ENCODE measurements around the gene IFT172. TPM values are rescaled to one million over a fixed set of nuclear protein-coding genes. Genes with fewer than 3 reads are reported as not detected.

The IFT172 gene
- total and polyA plus RNA-seq, 2 experiments from 2014 or later: 8.6 to 9.9 TPM

DNA sequence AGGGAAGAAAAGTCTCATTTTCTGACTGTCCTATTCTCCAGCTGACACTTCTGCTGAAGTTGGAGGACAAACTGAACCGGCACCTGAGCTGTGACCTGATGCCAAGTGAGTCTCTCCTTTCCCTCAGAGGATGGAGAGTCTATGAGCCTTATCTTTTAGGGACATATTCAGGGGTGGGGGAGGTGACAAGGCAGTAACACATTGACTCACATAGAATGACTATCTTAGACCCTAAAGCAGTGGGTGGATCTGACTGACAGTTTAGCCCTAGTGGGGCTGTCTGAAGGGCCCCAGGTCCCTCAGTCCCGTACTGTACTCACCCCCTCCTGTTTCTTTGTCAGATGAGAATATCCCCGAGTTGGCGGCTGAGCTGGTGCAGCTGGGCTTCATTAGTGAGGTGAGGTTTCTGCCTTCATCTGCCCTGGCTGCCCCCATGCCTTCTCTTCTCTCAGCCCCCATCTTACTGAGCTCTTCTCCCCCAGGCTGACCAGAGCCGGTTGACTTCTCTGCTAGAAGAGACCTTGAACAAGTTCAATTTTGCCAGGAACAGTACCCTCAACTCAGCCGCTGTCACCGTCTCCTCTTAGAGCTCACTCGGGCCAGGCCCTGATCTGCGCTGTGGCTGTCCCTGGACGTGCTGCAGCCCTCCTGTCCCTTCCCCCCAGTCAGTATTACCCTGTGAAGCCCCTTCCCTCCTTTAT, 48.2 kb downstream of the IFT172 start:
- Histone ChIP-seq H3K4me3 (no peak overlapping the region), H3K9ac (no peak overlapping the region), H3F3A (ENCODE audit: insufficient read depth) (peaks cover 23% of the 10 kb centered on the region), H3K79me2 (ENCODE audit: insufficient read depth) (no peaks in the 10 kb centered on the region), H3K9me3 (ENCODE audit: low read depth) (no peaks in the 10 kb centered on the region), H3K27ac (no peak overlapping the region), H3K9me2 (ENCODE audit: insufficient read depth) (no peaks in the 10 kb centered on the region), H3K27me3 (replicated peaks; ENCODE audit: insufficient read depth) (no peaks in the 10 kb centered on the region), H4K20me1 (ENCODE audit: insufficient read depth) (no peaks in the 10 kb centered on the region), H3K4me2 (ENCODE audit: unreplicated experiment) (no peak overlapping the region), H2AFZ (no peak overlapping the region), H3K36me3 (ENCODE audit: low read depth) (peaks cover 42% of the 10 kb centered on the region), H3K4me1 (ENCODE audit: insufficient read depth) (no peaks in the 10 kb centered on the region)
- TF ChIP-seq EZH2phosphoT487 (IDR thresholded peaks at IDR 0.05; ENCODE audit: insufficient read depth, low read depth) (no peak), EZH2 (IDR thresholded peaks at IDR 0.05; ENCODE audit: insufficient read depth, poor library complexity, severe bottlenecking) (no peak)
- no peak for DNase-seq
- in situ Hi-C loops (cut with MboI): no loop called here
- WGBS, 2 experiments (ENCODE audit: low coverage in 1 of 2, low lambda C conversion rate in 2 of 2, missing lambda C conversion rate in 2 of 2): 81 to 89% methylated on average over 10 of the region's 10 CpGs

- no peaks in the 10 kb centered on the region for H3K27me3 ChIP-seq (replicated peaks; ENCODE audit: insufficient read depth)
- H3K4me3 ChIP-seq: no peak overlapping the region
- WGBS, 2 experiments (ENCODE audit: low coverage in 1 of 2, low lambda C conversion rate in 2 of 2, missing lambda C conversion rate in 2 of 2): 80 to 91% methylated on average over 6 of the region's 6 CpGs
- no peak overlapping the region for H3K4me2 ChIP-seq (ENCODE audit: unreplicated experiment)
- H3F3A ChIP-seq (ENCODE audit: insufficient read depth): peaks cover 18% of the 10 kb centered on the region
- in situ Hi-C loops (cut with MboI): no loop called here
- peaks cover 60% of the 10 kb centered on the region for H3K36me3 ChIP-seq (ENCODE audit: low read depth)
- H3K9me3 ChIP-seq (ENCODE audit: low read depth): no peaks in the 10 kb centered on the region
- H3K4me1 ChIP-seq (ENCODE audit: insufficient read depth): peaks cover 15% of the 10 kb centered on the region
- H3K9me2 ChIP-seq (ENCODE audit: insufficient read depth): no peaks in the 10 kb centered on the region
- no peak overlapping the region for H2AFZ ChIP-seq
- H3K79me2 ChIP-seq (ENCODE audit: insufficient read depth): peaks cover 42% of the 10 kb centered on the region
- peaks cover 5% of the 10 kb centered on the region for H4K20me1 ChIP-seq (ENCODE audit: insufficient read depth)
- no peak overlapping the region for H3K9ac ChIP-seq
- no peak for DNase-seq
- H3K27ac ChIP-seq: no peak overlapping the region
- TF ChIP-seq EZH2phosphoT487 (IDR thresholded peaks at IDR 0.05; ENCODE audit: insufficient read depth, low read depth) (no peak), EZH2 (IDR thresholded peaks at IDR 0.05; ENCODE audit: insufficient read depth, poor library complexity, severe bottlenecking) (no peak)
These were observed 53.9 kb downstream of the IFT172 start for GRCh38 chr2:27435628-27436027.

DNA sequence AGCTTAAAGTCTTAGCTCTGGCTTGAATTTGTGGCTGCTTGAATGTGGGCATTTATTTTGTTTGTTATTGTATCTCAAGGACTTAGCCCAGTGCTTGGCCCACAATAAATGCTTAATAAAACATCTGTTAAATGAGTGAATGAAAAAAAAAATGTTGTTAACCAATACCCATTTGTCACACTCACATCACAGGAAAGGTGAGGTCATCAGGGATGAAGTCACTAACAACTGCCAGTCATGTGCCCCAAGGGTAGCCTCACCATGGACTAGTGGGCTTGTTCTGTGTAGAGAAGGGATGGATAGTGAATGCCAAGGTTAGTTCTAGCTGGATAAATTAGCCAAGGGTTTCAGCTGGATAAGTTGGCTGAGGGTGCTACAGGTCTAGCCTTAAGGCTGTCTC, 58.1 kb downstream of the IFT172 start:
- in situ Hi-C loops (cut with MboI): no loop called here
- no peak overlapping the region for H3K4me3 ChIP-seq
- H3K9me2 ChIP-seq (ENCODE audit: insufficient read depth): no peaks in the 10 kb centered on the region
- H3K4me2 ChIP-seq (ENCODE audit: unreplicated experiment): no peak overlapping the region
- no peaks in the 10 kb centered on the region for H3K27me3 ChIP-seq (replicated peaks; ENCODE audit: insufficient read depth)
- H3K9ac ChIP-seq: peak overlapping the region; percentile 93; the same call in 1 of the 2 replicates
- H2AFZ ChIP-seq: no peak overlapping the region
- peaks cover 26% of the 10 kb centered on the region for H3F3A ChIP-seq (ENCODE audit: insufficient read depth)
- peak overlapping the region; percentile 90 for H3K27ac ChIP-seq
- H3K4me1 ChIP-seq (ENCODE audit: insufficient read depth): peaks cover 24% of the 10 kb centered on the region
- peak; percentile 80 for DNase-seq
- peaks cover 12% of the 10 kb centered on the region for H4K20me1 ChIP-seq (ENCODE audit: insufficient read depth)
- H3K36me3 ChIP-seq (ENCODE audit: low read depth): peaks cover 30% of the 10 kb centered on the region
- H3K79me2 ChIP-seq (ENCODE audit: insufficient read depth): peaks cover 58% of the 10 kb centered on the region
- no peaks in the 10 kb centered on the region for H3K9me3 ChIP-seq (ENCODE audit: low read depth)
- no peak for TF ChIP-seq EZH2phosphoT487 (IDR thresholded peaks at IDR 0.05; ENCODE audit: insufficient read depth, low read depth)
- no peak for TF ChIP-seq EZH2 (IDR thresholded peaks at IDR 0.05; ENCODE audit: insufficient read depth, poor library complexity, severe bottlenecking)

- peak; percentile 96 for DNase-seq
- peak overlapping the region; percentile 100 for H3K4me2 ChIP-seq (ENCODE audit: unreplicated experiment)
- H3K9me3 ChIP-seq (ENCODE audit: low read depth): no peaks in the 10 kb centered on the region
- H2AFZ ChIP-seq: peak overlapping the region; percentile 91
- H3F3A ChIP-seq (ENCODE audit: insufficient read depth): peaks cover 26% of the 10 kb centered on the region
- peak overlapping the region; percentile 93 for H3K9ac ChIP-seq
- H3K9me2 ChIP-seq (ENCODE audit: insufficient read depth): no peaks in the 10 kb centered on the region
- H3K4me1 ChIP-seq (ENCODE audit: insufficient read depth): peaks cover 24% of the 10 kb centered on the region
- peak overlapping the region; percentile 90 for H3K27ac ChIP-seq
- peaks cover 12% of the 10 kb centered on the region for H4K20me1 ChIP-seq (ENCODE audit: insufficient read depth)
- peaks cover 50% of the 10 kb centered on the region for H3K79me2 ChIP-seq (ENCODE audit: insufficient read depth)
- peaks cover 10% of the 10 kb centered on the region; the same call in 1 of the 2 replicates for H3K36me3 ChIP-seq (ENCODE audit: low read depth)
- TF ChIP-seq EZH2phosphoT487 (IDR thresholded peaks at IDR 0.05; ENCODE audit: insufficient read depth, low read depth): no peak
- TF ChIP-seq EZH2 (IDR thresholded peaks at IDR 0.05; ENCODE audit: insufficient read depth, poor library complexity, severe bottlenecking): no peak
- in situ Hi-C loops (cut with MboI): no loop called here
- H3K27me3 ChIP-seq (replicated peaks; ENCODE audit: insufficient read depth): no peaks in the 10 kb centered on the region
- peak overlapping the region; percentile 91 for H3K4me3 ChIP-seq
- 1% methylated on average over 24 to 51 of the region's 51 CpGs for WGBS, 2 experiments (ENCODE audit: low coverage in 1 of 2, low lambda C conversion rate in 2 of 2, missing lambda C conversion rate in 2 of 2)
These were observed 60.5 kb downstream of the IFT172 start for GRCh38 chr2:27428978-27429541.
